Neural cell (in vitro differentiated cells): ENCODE data around the gene TRIM44. TPM values are rescaled to one million over a fixed set of nuclear protein-coding genes. Genes with fewer than 3 reads are reported as not detected.

Experiments
- H2AFZ ChIP-seq: fragments of 200-600, 300-800 bp; sonication (generic), shearing (Covaris generic); 2 replicates; pipeline ENCODE4 v1.6.0; 2014; ENCODE audit warnings: low read depth, mild to moderate bottlenecking, antibody characterized with exemption, low read length, moderate library complexity
- H3F3A ChIP-seq: fragments of 200-600 bp; shearing (Covaris generic); 2 replicates; pipeline ENCODE4 v1.6.1; 2016; ENCODE audit warnings: mild to moderate bottlenecking, moderate library complexity, mixed read lengths, antibody characterized with exemption, low read length; ENCODE audit not compliant: insufficient read depth, poor library complexity, severe bottlenecking
- H3K27ac ChIP-seq: fragments of 200-600, 300-800 bp; sonication (generic), shearing (Covaris generic); 2 replicates; pipeline ENCODE4 v1.5.1; 2014; ENCODE audit warnings: mild to moderate bottlenecking, low read length, moderate library complexity
- H3K27me3 ChIP-seq: fragments of 300-800, 200-600 bp; sonication (generic), shearing (Covaris generic); 2 replicates; pipeline ENCODE4 v1.6.0; 2014; ENCODE audit warnings: mild to moderate bottlenecking, low read depth, low read length, moderate library complexity; ENCODE audit not compliant: insufficient read depth
- H3K36me3 ChIP-seq: fragments of 300-800, 200-600 bp; sonication (generic), shearing (Covaris generic); 2 replicates; pipeline ENCODE4 v1.5.1; 2014; ENCODE audit warnings: mild to moderate bottlenecking, antibody characterized with exemption, low read length, moderate library complexity; ENCODE audit not compliant: insufficient read depth
- H3K4me2 ChIP-seq: fragments of 300-800, 200-600 bp; sonication (generic), shearing (Covaris generic); 2 replicates; pipeline ENCODE4 v1.6.0; 2014; ENCODE audit warnings: mild to moderate bottlenecking, low read length
- H3K4me3 ChIP-seq: fragments of 300-800, 200-600 bp; sonication (generic), shearing (Covaris generic); 2 replicates; pipeline ENCODE4 v1.5.1; 2014; ENCODE audit warnings: mild to moderate bottlenecking, low read length, moderate library complexity
- H3K79me2 ChIP-seq: fragments of 200-600 bp; shearing (Covaris generic); replicated peaks from 2 replicates; pipeline ENCODE4 v1.6.0; 2014; ENCODE audit warnings: mild to moderate bottlenecking, low read length, moderate library complexity; ENCODE audit not compliant: insufficient read depth
- H3K9ac ChIP-seq: fragments of 300-800, 200-600 bp; sonication (generic), shearing (Covaris generic); 2 replicates; pipeline ENCODE4 v1.6.1; 2016; ENCODE audit warnings: mild to moderate bottlenecking, low read length, mixed read lengths
- H3K9me2 ChIP-seq: fragments of 200-600 bp; shearing (Covaris generic); 2 replicates; pipeline ENCODE4 v1.6.1; 2016; ENCODE audit warnings: mild to moderate bottlenecking, low read length, mixed read lengths; ENCODE audit not compliant: insufficient read depth
- H3K9me3 ChIP-seq: fragments of 200-600, 300-800 bp; sonication (generic), shearing (Covaris generic); 2 replicates; pipeline ENCODE4 v1.6.1; 2016; ENCODE audit warnings: mild to moderate bottlenecking, mixed run types, low read length, moderate library complexity, mixed read lengths
- H4K20me1 ChIP-seq: fragments of 200-600 bp; shearing (Covaris generic); 2 replicates; pipeline ENCODE4 v1.6.1; 2016; ENCODE audit warnings: mild to moderate bottlenecking, mixed run types; ENCODE audit not compliant: insufficient read depth
- CTCF ChIP-seq: fragments of 450-650 bp; IDR thresholded peaks from 2 replicates; pipeline ENCODE4 v1.5.1; 2014; ENCODE audit warnings: antibody characterized with exemption, mild to moderate bottlenecking, moderate library complexity; ENCODE audit not compliant: poor library complexity, severe bottlenecking
- EP300 ChIP-seq: fragments of 450-650 bp; conservative IDR thresholded peaks from 2 replicates; pipeline ENCODE4 v1.6.1; 2014; ENCODE audit warnings: antibody characterized with exemption, mild to moderate bottlenecking, moderate library complexity; ENCODE audit not compliant: poor library complexity, severe bottlenecking
- EZH2 ChIP-seq: fragments of 200-600, 300-800 bp; shearing (Covaris generic), sonication (generic); IDR thresholded peaks from 2 replicates; pipeline ENCODE4 v1.6.1; 2014; ENCODE audit warnings: antibody characterized with exemption, low read length, borderline replicate concordance, mild to moderate bottlenecking; ENCODE audit not compliant: insufficient read depth, poor library complexity, severe bottlenecking
- MXI1 ChIP-seq: fragments of 450-650 bp; conservative IDR thresholded peaks from 2 replicates; pipeline ENCODE4 v1.6.1; 2014; ENCODE audit warnings: antibody characterized with exemption, mild to moderate bottlenecking; ENCODE audit not compliant: poor library complexity, severe bottlenecking
- POLR2AphosphoS5 ChIP-seq: IDR thresholded peaks from 2 replicates; pipeline ENCODE4 v1.6.1; 2012
- RAD21 ChIP-seq: fragments of 450-650 bp; conservative IDR thresholded peaks from 2 replicates; pipeline ENCODE4 v1.6.1; 2014; ENCODE audit warnings: antibody characterized with exemption, mild to moderate bottlenecking, moderate library complexity
- REST ChIP-seq: IDR thresholded peaks from 2 replicates; pipeline ENCODE4 v1.6.1; 2012; ENCODE audit warnings: borderline replicate concordance
- SMC3 ChIP-seq: fragments of 450-650 bp; conservative IDR thresholded peaks from 2 replicates; pipeline ENCODE4 v1.6.1; 2014; ENCODE audit warnings: antibody characterized with exemption, mild to moderate bottlenecking, moderate library complexity; ENCODE audit not compliant: poor library complexity
- TAF1 ChIP-seq: IDR thresholded peaks from 2 replicates; pipeline ENCODE4 v1.6.1; 2012; ENCODE audit warnings: low read depth
- polyA plus RNA-seq: library from polyadenylated mRNA; depleted of rRNA; stranded (reverse); fragments of >200 nt; gene quantifications from 2 replicates; pipeline ENCODE4 v1.2.3, GENCODE V29; 2014

TRIM44 gene
- polyA plus RNA-seq, 1 donor from 2014 or later, result 14.9 TPM

GRCh38 chr11:35730254-35730653, 67.7 kb downstream of the TRIM44 start:
- H3K4me2 ChIP-seq, result no peak overlapping the region
- no peak overlapping the region for H3K9ac ChIP-seq
- no peak for TF ChIP-seq RAD21
- TF ChIP-seq MXI1, result no peak
- TF ChIP-seq REST, result no peak
- no peak for TF ChIP-seq EP300
- TF ChIP-seq TAF1, result no peak
- no peak for TF ChIP-seq EZH2
- TF ChIP-seq POLR2AphosphoS5, result no peak
- no peak for TF ChIP-seq CTCF
- TF ChIP-seq SMC3, result no peak
- H3K9me2 ChIP-seq, result no peaks in the 10 kb centered on the region
- peaks cover 5% of the 10 kb centered on the region for H3K36me3 ChIP-seq
- H2AFZ ChIP-seq, result no peak overlapping the region
- H3K9me3 ChIP-seq, result no peaks in the 10 kb centered on the region
- H3K79me2 ChIP-seq, result no peaks in the 10 kb centered on the region
- H4K20me1 ChIP-seq, result no peaks in the 10 kb centered on the region
- H3K27me3 ChIP-seq, result no peaks in the 10 kb centered on the region
- H3K4me3 ChIP-seq, result no peak overlapping the region
- H3F3A ChIP-seq, result no peaks in the 10 kb centered on the region
- H3K27ac ChIP-seq, result no peak overlapping the region

DNA sequence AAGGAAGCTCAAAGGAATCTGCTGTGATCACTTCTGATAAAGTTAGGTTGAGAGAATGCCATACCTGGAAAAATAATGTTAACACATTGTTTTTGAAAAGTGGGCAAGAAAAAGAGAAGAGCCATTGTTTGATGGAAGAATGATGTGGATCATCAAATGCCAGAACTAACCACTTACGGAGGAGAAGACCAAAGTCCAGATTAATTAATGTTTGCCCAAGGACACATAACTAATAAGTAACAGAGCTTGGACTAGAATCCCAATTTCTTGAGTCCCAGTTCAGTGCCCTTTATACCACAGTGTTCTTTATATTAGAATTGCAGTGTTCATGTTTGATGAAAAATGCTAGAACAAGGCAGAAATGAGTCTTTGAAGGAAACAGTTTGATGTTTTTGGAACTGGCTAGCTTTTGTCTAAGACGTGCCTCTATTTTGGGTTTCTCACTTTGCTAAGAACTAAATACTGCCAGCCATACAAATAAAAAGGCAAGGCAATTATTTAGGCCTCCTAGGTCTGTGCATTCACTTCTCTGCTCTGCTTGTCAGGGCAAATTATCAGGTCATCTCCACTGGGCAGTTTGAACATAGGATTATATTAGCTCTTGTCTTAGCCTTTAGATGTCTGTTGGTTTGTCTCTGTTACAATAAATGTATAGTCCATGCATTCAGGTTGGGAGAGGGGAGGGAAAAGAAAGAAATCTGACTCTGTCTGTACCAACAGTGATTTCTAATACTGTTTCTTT, 72.3 kb downstream of the TRIM44 start:
- H3K4me3 ChIP-seq, result no peak overlapping the region
- H4K20me1 ChIP-seq, result no peaks in the 10 kb centered on the region
- H3K9me2 ChIP-seq, result no peaks in the 10 kb centered on the region
- H3K27ac ChIP-seq, result no peak overlapping the region
- H2AFZ ChIP-seq, result no peak overlapping the region
- H3K79me2 ChIP-seq, result no peaks in the 10 kb centered on the region
- H3K27me3 ChIP-seq, result no peaks in the 10 kb centered on the region
- H3K36me3 ChIP-seq, result no peaks in the 10 kb centered on the region
- no peaks in the 10 kb centered on the region for H3K9me3 ChIP-seq
- no peaks in the 10 kb centered on the region for H3F3A ChIP-seq
- TF ChIP-seq EP300 (no peak), SMC3 (no peak), POLR2AphosphoS5 (no peak), EZH2 (no peak), CTCF (no peak), RAD21 (no peak), TAF1 (no peak), MXI1 (no peak), REST (no peak)
- H3K4me2 ChIP-seq, result no peak overlapping the region
- H3K9ac ChIP-seq, result no peak overlapping the region
